DOHH2 (cell line): Measurements from ENCODE around the gene ELOVL7.

Experiments
- H3F3A ChIP-seq: fragments of 200-600 bp; sonication (generic), shearing (Covaris generic); 2 replicates; pipeline ENCODE4 v1.6.0; 2016; ENCODE audit warnings: antibody characterized with exemption, mild to moderate bottlenecking; ENCODE audit not compliant: control insufficient read depth, insufficient read depth
- H3K27ac ChIP-seq: fragments of 200-600 bp; sonication (generic); 2 replicates; pipeline ENCODE4 v1.5.1; 2014; ENCODE audit warnings: low read depth, mild to moderate bottlenecking, low read length, moderate library complexity
- H3K27me3 ChIP-seq: fragments of 200-600 bp; sonication (generic); 2 replicates; pipeline ENCODE4 v1.6.1; 2014; ENCODE audit warnings: mild to moderate bottlenecking, low read length, mixed read lengths; ENCODE audit not compliant: control insufficient read depth
- H3K36me3 ChIP-seq: fragments of 200-600 bp; sonication (generic); 2 replicates; pipeline ENCODE4 v1.6.1; 2014; ENCODE audit warnings: mild to moderate bottlenecking, low read length, moderate library complexity, mixed read lengths; ENCODE audit not compliant: control insufficient read depth
- H3K4me1 ChIP-seq: fragments of 200-600 bp; sonication (generic); 2 replicates; pipeline ENCODE4 v1.6.1; 2014; ENCODE audit warnings: mild to moderate bottlenecking, low read length, mixed read lengths; ENCODE audit not compliant: control insufficient read depth
- H3K4me2 ChIP-seq: fragments of 200-600 bp; sonication (generic); 2 replicates; pipeline ENCODE4 v1.6.0; 2014; ENCODE audit warnings: mild to moderate bottlenecking, low read length, moderate library complexity
- H3K4me3 ChIP-seq: fragments of 200-600 bp; sonication (generic); 2 replicates; pipeline ENCODE4 v1.5.1; 2014; ENCODE audit warnings: mild to moderate bottlenecking, low read length, mixed read lengths
- H3K79me2 ChIP-seq: fragments of 200-600 bp; sonication (generic); 2 replicates; pipeline ENCODE4 v1.6.1; 2014; ENCODE audit warnings: mild to moderate bottlenecking, low read length, mixed read lengths; ENCODE audit not compliant: control insufficient read depth
- H3K9me2 ChIP-seq: fragments of 200-600 bp; sonication (generic); replicated peaks from 2 replicates; pipeline ENCODE4 v1.6.1; 2014; ENCODE audit warnings: mild to moderate bottlenecking, low read length, mixed read lengths; ENCODE audit not compliant: control insufficient read depth
- H3K9me3 ChIP-seq: fragments of 200-600 bp; sonication (generic); 2 replicates; pipeline ENCODE4 v1.6.1; 2014; ENCODE audit warnings: antibody characterized with exemption, low read length, mixed read lengths; ENCODE audit not compliant: control insufficient read depth, insufficient read depth
- H4K20me1 ChIP-seq: fragments of 200-600 bp; sonication (generic); 2 replicates; pipeline ENCODE4 v1.6.0; 2014; ENCODE audit warnings: low read depth, mild to moderate bottlenecking, antibody characterized with exemption, low read length, moderate library complexity; ENCODE audit not compliant: control insufficient read depth, insufficient read depth
- EZH2phosphoT487 ChIP-seq: fragments of 200-600 bp; sonication (generic); IDR thresholded peaks from 2 replicates; pipeline ENCODE4 v1.6.1; 2017; ENCODE audit warnings: borderline replicate concordance, mild to moderate bottlenecking, antibody characterized with exemption, low read length, moderate library complexity, mixed read lengths
- TF ChIP-seq, protein P1 (sequence below): fragments of 200-600 bp; sonication (generic); IDR thresholded peaks from one replicate; pipeline ENCODE4 v1.5.1; 2014; ENCODE audit warnings: antibody characterized with exemption, mild to moderate bottlenecking, low read depth, low read length; ENCODE audit not compliant: poor library complexity, severe bottlenecking

The ELOVL7 gene

DNA sequence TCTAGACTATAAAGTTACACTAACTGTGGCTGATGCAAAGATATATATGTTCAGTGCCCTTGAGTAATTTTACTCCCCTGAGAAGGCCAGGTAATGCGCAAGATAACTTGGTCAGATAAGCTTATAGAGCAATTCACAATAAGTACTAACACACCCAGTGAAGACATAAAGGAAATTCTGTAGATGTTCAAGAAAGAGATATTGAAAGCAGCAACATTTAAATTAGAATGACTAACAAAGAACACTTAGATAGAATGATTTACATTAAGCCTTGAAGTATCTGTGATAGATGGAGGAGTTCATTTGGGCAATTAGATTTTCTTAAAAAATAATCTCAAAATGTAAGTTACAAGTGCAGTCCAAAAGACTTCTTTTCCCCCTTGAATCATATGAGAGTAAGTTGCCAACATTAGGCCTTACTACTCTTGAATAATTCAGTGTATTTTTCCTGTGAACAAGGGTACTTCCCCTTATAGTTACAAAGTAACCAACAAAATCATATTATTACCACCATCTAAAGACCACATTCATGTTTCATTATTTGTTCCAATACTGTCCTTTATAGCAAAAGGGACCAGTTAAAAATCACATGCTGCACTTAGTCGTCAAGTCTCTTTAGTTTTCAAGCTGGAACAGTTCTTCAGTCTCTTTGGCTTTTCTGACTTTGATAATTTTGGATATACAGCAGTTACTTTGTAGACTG lies 44.4 kb upstream of the ELOVL7 start:
- no peaks in the 10 kb centered on the region for H3K4me1 ChIP-seq
- H3K27me3 ChIP-seq = no peaks in the 10 kb centered on the region
- TF ChIP-seq, protein P1, sequence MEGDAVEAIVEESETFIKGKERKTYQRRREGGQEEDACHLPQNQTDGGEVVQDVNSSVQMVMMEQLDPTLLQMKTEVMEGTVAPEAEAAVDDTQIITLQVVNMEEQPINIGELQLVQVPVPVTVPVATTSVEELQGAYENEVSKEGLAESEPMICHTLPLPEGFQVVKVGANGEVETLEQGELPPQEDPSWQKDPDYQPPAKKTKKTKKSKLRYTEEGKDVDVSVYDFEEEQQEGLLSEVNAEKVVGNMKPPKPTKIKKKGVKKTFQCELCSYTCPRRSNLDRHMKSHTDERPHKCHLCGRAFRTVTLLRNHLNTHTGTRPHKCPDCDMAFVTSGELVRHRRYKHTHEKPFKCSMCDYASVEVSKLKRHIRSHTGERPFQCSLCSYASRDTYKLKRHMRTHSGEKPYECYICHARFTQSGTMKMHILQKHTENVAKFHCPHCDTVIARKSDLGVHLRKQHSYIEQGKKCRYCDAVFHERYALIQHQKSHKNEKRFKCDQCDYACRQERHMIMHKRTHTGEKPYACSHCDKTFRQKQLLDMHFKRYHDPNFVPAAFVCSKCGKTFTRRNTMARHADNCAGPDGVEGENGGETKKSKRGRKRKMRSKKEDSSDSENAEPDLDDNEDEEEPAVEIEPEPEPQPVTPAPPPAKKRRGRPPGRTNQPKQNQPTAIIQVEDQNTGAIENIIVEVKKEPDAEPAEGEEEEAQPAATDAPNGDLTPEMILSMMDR = no peak
- TF ChIP-seq EZH2phosphoT487 = no peak
- no peaks in the 10 kb centered on the region for H4K20me1 ChIP-seq
- no peaks in the 10 kb centered on the region for H3K9me3 ChIP-seq
- H3K36me3 ChIP-seq = no peaks in the 10 kb centered on the region
- H3K79me2 ChIP-seq = no peaks in the 10 kb centered on the region
- H3K4me3 ChIP-seq = no peak overlapping the region
- no peak overlapping the region for H3K4me2 ChIP-seq
- H3K27ac ChIP-seq = no peak overlapping the region
- H3F3A ChIP-seq = no peaks in the 10 kb centered on the region
- no peaks in the 10 kb centered on the region for H3K9me2 ChIP-seq

DNA sequence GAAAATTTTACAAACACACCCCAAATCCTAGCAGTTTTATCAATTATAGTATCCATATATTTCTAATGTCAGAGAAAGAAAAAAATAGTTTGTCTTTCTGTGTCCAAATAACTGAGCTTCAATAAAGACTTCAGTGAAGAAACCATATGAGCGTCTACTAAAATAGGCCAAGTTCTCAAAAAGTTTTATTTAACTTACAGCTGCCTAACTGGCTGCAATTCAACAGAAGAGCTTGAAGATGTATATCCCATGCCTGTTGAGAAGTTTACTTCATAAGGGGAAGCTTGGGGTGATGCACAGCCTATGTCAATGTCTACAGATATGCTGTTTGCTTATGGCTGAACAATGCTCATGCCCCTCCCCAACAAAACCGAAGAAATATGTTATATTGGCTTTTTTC lies 43.7 kb upstream of the ELOVL7 start:
- Histone ChIP-seq H3K9me3 (no peaks in the 10 kb centered on the region), H3K4me3 (no peak overlapping the region), H3K9me2 (no peaks in the 10 kb centered on the region), H3F3A (no peaks in the 10 kb centered on the region), H4K20me1 (no peaks in the 10 kb centered on the region), H3K4me1 (no peaks in the 10 kb centered on the region), H3K27me3 (no peaks in the 10 kb centered on the region), H3K27ac (no peak overlapping the region), H3K4me2 (no peak overlapping the region), H3K36me3 (no peaks in the 10 kb centered on the region), H3K79me2 (no peaks in the 10 kb centered on the region)
- TF ChIP-seq EZH2phosphoT487 = no peak
- TF ChIP-seq, protein P1 = no peak

DNA sequence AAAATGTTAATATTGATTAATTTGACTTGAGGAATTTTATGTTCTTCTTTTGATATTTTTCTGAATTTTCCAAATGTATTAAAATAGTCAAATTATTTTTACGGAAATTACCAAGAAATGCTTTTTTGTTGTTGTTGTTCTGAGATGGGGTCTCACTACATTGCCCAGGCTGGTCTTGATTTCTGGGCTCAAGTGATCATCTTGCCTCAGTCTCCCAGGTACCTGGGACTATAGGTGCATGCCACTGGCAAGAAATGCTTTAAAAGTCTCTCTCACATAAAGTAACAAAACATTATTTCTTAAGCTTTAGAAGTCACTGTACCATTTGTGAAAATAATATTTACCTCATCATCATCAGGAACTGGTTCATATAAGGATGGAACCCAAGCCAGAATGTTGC lies 43.0 kb upstream of the ELOVL7 start:
- Histone ChIP-seq H3K4me2 (no peak overlapping the region), H3K79me2 (no peaks in the 10 kb centered on the region), H3K9me3 (no peaks in the 10 kb centered on the region), H3K36me3 (no peaks in the 10 kb centered on the region), H4K20me1 (no peaks in the 10 kb centered on the region), H3K4me1 (no peaks in the 10 kb centered on the region), H3K4me3 (no peak overlapping the region), H3F3A (no peaks in the 10 kb centered on the region), H3K27ac (no peak overlapping the region), H3K27me3 (no peaks in the 10 kb centered on the region), H3K9me2 (no peaks in the 10 kb centered on the region)
- no peak for TF ChIP-seq EZH2phosphoT487
- TF ChIP-seq, protein P1 = no peak
